Fibroblast of skin of right quadriceps (primary cell): ENCODE measurements around the gene MTHFD2L.
"Not testable (repeated sequence)": the region's sequence is repeated elsewhere in the genome, so short reads cannot be mapped to it uniquely, and the experiment has no call there.

Experiments used
- DNase-seq: peaks from one replicate; pipeline ENCODE4 v3.0.0-alpha.2; 2013

The MTHFD2L gene

DNA sequence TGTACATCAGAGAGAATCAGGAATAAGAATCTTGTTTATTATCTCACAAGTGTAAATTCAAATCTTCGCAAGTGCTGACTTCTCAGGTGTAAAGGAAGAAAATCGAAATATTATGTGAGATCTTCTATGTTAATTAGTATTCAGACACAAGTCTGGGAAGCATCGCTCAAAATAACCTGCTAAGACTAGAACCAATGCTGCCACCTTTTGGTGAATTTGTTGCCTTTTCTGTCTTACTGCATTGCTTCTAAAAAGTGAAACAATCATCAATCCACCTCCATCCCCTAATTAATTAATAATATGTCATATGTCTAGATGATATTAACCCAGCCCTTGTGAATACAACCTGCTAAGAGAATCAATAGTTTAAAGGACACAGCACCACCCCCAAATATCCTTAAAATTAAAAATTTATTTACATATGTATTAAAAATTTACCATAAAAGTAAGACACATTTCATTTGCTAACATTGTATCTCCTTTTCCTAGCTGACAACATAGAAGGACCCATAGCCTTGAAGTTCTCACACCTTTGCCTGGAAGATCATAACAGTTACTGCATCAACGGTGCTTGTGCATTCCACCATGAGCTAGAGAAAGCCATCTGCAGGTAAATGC, 153.9 kb downstream of the MTHFD2L start:
- peak; percentile 59 for DNase-seq

GRCh38 chr4:74314329-74314728, 156.4 kb downstream of the MTHFD2L start:
- no peak for DNase-seq

DNA sequence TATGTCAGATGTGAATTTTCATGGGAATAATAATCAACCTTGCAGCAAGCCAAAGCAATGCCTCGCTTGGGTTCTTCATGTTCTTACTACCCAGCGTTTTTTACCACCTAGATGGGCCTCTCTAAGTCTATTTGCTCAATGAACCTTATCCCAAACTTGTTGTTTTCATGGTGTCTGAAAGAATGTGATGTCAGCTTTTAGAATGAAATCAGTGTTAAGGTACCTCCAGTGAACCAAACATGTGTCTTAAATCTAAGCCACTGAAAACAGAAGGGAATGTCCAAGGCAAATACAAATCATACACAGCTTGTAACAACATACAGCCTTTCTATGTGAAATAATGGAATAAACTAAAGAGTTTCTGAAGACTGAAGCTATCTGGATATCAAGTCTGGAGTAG, 157.0 kb downstream of the MTHFD2L start:
- DNase-seq = no peak

DNA sequence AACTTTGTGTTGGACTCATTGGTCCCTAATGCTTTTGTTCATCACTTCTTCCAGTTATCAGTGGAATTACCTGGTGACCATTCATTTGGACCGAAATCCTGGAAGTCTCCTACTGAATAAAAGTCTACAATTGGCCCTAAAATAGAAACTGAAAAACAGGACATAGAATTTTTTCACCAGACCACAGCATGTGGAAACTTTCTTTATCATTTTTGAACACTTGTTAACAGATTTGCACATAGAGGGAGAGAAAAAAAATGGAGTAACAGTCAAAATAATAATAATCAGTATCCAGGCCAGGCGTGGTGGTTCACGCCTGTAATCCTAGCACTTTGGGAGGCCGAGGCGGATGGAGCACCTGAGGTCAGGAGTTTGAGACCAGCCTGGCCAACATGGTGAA, 157.5 kb downstream of the MTHFD2L start:
- DNase-seq = no peak

- DNase-seq = peak; percentile 16
These were observed 158.5 kb downstream of the MTHFD2L start for GRCh38 chr4:74316397-74316796.

DNA sequence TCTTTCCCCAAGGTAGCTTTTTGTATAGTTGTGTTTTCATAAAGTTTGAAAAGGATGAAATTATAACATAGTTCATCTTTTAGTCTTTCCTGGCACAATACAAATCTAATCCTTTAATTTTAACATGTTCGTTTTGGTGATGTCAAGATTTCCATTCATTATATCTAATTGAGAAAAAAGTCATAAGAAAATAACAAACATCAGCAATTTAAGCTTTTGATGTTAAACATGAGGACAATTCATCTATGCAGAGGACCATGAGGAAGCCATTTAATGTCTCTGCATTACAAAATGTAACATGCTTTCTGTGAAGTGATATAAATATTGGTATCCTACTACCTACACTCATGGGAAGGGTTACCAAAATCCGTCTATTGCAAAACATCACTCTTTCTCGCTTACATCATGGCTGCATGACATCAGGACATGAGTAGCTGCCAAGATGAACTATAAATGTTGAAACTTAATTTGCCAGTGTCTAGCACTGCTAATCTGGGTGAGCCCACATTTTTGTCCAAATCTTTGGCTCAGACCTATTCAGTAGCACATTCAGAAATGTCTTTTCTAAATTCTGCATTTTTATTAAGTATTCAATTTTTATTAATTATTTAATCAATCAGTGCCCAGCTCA, 159.8 kb downstream of the MTHFD2L start:
- DNase-seq = peak; percentile 18

- DNase-seq = no peak
These were observed 160.4 kb downstream of the MTHFD2L start for GRCh38 chr4:74318276-74318675.

- peak; percentile 13 for DNase-seq
These were observed 161.6 kb downstream of the MTHFD2L start for GRCh38 chr4:74319470-74319869.

GRCh38 chr4:74320559-74321118, 162.7 kb downstream of the MTHFD2L start:
- DNase-seq = peak; percentile 54

DNA sequence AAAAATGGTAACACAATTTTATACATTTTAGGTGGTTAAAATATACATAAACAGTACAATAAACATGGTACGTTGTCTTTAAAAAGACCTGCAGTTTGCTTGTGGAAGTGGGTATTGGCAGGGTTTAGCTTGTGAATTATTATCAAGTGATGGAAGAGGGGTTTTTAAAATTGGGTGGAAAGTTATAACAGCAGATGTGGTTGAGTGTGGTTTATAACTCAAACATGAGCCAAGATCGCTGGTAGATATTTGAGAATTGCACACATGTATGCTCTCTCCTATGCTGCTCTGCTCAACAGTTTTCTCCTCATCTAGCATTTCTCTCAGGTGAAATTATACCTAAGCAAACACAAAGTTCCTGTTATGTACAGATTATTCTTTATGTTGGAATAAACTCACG, 164.4 kb downstream of the MTHFD2L start:
- DNase-seq = no peak

GRCh38 chr4:74323663-74324062, 165.7 kb downstream of the MTHFD2L start:
- DNase-seq = no peak

GRCh38 chr4:74324262-74324661, 166.3 kb downstream of the MTHFD2L start:
- DNase-seq = no peak

GRCh38 chr4:74325886-74326285, 168.0 kb downstream of the MTHFD2L start:
- no peak for DNase-seq

- peak; percentile 41 for DNase-seq
These were observed 169.8 kb downstream of the MTHFD2L start for GRCh38 chr4:74327762-74328161.

- DNase-seq = no peak
These were observed 170.6 kb downstream of the MTHFD2L start for GRCh38 chr4:74328501-74328900.

GRCh38 chr4:74329307-74329706, 171.4 kb downstream of the MTHFD2L start:
- no peak for DNase-seq

- DNase-seq = peak; percentile 5
These were observed 172.4 kb downstream of the MTHFD2L start for GRCh38 chr4:74330295-74330750.

DNA sequence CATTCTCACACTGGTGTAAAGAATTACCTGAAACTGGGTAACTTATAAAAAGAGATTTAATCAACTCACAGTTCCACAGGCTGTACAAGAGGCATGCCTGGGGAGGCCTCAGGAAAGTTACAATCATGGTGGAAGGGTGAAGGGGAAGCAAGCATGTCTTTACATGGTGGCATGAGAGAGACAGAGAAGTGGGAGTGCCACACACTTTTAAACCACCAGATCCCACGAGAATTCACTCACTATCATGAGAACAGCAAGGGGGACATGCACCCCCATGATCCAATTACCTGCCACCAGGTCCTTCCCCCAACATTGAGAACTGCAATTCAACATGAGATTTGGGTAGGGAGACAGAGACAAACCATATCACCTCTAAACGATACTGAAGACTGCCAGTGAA, 173.3 kb downstream of the MTHFD2L start:
- no peak for DNase-seq

GRCh38 chr4:74331944-74332343, 174.0 kb downstream of the MTHFD2L start:
- no peak for DNase-seq

GRCh38 chr4:74334636-74335035, 176.7 kb downstream of the MTHFD2L start:
- DNase-seq = no peak

- DNase-seq = no peak
These were observed 177.6 kb downstream of the MTHFD2L start for GRCh38 chr4:74335341-74336021.

- DNase-seq = no peak
These were observed 180.9 kb downstream of the MTHFD2L start for GRCh38 chr4:74338792-74339333.

DNA sequence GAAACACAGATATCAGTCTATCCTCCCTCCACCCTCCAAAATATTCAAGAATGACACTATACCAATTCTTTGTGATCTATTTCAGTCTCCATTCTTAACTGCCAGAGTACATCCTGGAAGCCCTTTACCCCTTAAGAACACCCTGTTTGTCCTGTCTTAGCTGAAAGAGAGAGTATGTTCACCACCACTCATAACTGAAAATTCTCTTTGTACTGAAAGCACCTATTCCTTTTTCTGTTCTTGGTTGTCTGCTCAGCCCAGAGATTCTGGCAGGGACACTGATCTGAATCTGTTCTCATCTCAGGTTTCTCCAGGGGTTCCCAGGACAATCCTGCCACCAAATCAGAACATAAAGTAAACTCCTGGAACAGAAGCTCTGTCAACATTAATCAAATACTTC, 181.6 kb downstream of the MTHFD2L start:
- DNase-seq = no peak

DNA sequence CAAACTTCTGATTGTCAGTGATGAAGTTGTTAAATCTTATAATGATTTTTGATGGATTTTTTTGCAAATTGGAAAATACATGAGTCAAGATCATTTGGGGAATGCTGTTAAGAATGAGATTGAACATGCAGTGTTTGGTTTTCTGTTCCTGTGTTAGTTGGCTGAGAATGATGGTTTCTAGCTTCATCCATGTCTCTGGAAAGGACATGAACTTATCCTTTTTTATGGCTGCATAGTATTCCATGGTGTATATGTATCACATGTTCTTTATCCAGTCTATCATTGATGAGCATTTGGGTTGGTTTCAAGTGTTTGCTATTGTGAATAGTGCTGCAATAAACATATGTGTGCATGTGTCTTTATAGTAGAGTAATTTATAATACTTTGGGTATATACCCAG, 182.5 kb downstream of the MTHFD2L start:
- DNase-seq = not testable (repeated sequence)
